ENCODE data around the gene PDZD8.

PDZD8 gene

GRCh38 chr10:117398029-117398428 is 22.8 kb upstream of the PDZD8 start:
- no peak for FAIRE-seq

GRCh38 chr10:117391436-117392205 is 16.4 kb upstream of the PDZD8 start:
- FAIRE-seq = no peak

DNA sequence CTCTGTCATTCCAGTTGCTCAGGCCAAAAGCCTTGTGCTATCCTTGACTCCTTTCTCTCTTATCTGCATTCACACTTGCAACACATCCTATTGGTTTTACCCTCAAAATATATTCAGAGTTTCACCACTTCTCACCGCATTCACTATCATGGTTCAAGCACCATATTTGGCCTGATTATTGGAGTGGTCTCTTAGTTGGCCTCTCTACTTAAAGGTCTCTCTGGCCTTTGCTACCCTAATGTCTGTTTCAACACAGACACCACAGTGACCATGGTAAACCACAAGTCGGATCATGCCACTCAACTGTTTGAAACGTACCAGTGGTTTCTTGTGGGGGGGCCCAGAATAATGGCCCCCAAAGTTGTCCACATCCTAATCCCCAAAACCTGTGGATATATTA is 15.2 kb upstream of the PDZD8 start:
- FAIRE-seq = no peak

- no peak for FAIRE-seq
Measured at GRCh38 chr10:117386805-117387204, 11.6 kb upstream of the PDZD8 start.

GRCh38 chr10:117382861-117383260 is 7.6 kb upstream of the PDZD8 start:
- FAIRE-seq = no peak

DNA sequence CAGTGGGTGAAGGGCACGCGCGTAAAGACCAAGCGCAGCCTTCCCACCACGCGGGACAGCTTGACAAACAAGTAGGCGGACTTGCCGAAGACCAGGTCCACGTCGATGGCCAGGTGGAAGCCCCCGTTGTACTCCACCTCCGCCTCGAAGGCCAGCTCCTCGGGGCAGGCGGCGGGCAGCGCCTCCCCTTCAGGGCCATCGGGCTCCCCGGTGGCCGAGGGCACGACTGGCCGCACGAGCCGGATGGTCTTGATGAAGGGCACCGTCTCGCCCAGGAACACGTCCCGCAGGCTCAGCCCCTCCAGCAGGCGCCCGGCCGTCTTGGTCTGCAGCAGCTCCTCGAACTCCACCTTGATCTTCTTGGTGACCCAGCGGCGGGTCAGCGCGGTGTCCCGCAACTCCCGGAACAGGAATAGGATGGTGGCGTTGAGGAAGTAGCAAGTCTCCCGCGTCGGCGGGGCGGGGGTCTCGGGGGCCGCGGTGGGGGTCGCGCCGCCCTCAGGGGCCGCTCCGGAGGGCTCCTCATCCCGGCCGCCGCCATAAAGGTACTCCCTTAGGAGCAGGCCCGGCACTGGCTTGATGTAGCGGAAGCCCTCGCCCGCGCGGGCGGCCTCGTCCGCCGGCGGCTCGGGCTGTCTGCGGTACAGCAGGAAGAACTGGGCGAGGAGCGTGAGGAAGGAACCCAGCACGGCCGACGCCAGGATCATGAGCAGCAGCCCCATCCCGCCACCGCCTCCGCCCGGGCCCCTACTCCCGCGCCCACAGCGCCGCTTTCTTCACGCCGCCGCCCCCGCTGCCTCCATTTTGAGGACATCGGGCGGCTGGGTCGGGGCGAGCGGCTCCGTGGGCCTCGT is 507 bp downstream of the PDZD8 start:
- no peak for FAIRE-seq

DNA sequence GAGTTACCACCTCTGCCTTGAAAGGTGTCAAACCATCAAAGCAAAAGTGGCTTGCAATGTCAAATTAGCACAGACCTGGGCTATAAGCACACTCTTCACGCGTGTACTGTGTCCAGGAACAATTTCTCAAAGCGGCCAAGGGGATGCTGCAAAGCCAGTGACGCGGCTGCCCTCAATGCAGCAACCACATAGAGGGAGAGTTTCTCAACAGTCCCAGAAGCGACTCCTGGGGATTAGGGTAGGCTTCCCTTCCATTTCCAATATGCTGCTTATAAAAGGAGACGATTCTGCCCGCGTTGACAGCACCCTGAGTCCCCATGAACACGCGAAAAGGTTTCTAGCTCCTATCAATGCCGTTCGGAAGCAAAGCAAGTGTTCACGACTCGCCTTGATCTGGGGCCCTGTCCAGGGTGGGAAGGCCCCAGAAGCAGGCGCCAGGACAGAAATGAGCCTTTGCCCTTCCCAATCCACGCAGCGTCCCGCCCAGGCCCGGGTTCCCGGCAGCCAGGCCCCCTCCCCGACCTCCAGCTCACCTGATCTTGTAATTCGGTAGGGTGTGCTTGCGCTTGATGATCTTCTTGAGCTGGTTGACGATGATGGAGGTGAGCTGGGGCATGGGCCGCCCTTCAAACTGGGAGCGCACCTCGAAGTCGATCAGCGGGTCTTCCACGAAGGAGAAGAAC is 1.3 kb downstream of the PDZD8 start:
- no peak for FAIRE-seq

GRCh38 chr10:117370205-117370604 is 5.0 kb downstream of the PDZD8 start:
- FAIRE-seq = no peak

DNA sequence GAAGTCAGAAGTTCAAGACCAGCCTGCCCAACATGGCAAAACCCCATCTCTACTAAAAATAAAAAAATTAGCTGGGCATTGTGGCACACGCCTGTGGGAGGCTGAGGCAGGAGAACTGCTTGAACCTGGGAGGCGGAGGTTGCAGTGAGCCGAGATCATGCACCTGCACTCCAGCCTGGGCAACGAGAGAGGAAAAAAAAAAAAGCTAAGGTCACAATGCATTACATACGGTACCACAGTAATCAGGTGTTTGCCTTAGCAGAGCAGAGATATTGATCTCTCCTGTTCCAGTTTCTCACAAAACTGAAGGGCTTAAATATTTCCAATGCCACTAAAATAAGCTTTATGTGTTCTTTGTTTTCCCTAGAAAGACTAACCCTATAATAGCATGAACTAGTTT is 7.5 kb downstream of the PDZD8 start:
- no peak for FAIRE-seq

DNA sequence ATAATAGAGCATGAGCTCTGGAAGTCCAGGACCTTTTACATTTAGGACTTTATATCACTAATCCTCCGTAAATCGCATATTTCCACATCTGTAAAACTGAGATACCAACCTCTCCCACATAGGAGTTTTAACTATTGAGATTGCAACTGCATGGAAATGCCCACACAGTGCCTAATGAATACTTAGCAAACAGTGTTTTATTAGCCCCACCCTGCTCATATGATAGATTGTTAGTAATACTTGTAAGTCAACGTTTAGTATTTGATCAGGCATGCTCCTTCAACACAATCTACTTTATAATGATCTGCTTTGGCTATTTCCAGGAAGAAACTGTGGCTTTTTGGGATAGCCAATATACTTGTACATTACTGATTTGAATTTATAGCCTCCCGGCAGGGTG is 8.5 kb downstream of the PDZD8 start:
- FAIRE-seq = no peak

GRCh38 chr10:117365612-117366011 is 9.6 kb downstream of the PDZD8 start:
- peak; percentile 79 for FAIRE-seq

GRCh38 chr10:117364110-117364960 is 10.9 kb downstream of the PDZD8 start:
- no peak for FAIRE-seq

DNA sequence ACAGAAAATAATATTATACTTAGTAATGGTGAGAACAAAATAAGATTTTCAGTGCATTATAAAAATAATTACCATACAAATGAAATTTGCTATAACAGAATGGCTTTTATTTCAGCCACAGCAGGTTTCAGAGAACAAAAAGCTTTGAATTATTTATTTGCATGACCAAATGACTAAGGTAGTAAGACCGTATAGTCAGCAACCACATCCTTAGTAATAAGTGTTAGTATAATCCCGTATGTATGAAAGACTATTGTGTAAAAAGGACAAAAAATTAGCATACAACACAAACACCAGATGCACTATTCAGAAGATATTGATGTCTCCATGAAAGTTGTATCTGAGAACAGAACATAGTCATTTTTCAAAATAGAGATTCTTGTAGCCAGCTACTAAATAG is 12.2 kb downstream of the PDZD8 start:
- FAIRE-seq = no peak

DNA sequence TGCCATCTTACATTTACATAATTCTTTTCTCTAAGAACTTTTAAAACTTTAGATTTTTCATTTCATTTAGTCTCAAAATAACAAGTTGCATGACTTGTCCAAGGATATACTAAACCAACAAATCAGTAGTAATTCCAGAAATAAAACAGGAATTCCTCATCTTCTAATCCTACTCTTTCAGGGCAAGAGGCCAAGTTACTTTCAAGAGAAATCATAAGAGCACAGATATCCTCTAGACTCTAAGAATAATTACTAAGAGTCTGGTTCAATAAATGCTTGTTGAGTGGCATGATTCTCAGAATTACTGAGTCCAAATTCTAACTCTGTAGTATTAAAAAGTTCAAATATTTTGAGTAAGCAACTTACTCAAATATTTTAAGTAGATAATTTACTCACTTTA is 12.9 kb downstream of the PDZD8 start:
- no peak for FAIRE-seq

DNA sequence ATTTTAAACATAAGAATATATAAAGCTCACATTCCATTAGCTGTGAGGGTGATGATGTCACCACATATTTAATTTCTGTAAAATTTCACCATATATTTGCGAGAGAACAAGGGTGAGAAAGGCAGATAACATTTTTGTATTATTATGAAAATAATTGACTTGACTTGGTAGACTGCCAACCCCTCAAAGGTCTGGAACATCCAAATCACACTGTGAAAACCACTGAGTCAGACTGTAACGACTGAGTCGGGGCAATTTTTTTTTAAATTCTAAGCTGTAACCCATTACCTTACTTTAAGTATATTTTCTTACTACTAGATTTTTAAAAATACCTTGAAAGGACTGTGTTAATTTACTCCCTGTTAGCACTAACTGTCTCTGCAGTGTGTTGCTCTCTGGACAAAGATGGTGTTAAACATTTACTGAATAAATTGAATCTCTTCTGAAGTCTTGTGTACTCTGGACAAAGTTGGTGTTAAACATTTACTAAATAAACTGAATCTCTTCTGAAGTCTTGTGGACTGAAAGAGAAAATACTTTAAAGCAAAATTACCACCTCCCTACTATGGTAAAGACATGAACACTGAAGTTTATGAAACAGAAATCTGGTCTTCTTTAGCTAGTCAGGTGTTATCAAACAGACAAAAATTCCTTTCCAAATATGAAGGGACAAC is 14.1 kb downstream of the PDZD8 start:
- FAIRE-seq = no peak

GRCh38 chr10:117360016-117360415 is 15.2 kb downstream of the PDZD8 start:
- FAIRE-seq = no peak

DNA sequence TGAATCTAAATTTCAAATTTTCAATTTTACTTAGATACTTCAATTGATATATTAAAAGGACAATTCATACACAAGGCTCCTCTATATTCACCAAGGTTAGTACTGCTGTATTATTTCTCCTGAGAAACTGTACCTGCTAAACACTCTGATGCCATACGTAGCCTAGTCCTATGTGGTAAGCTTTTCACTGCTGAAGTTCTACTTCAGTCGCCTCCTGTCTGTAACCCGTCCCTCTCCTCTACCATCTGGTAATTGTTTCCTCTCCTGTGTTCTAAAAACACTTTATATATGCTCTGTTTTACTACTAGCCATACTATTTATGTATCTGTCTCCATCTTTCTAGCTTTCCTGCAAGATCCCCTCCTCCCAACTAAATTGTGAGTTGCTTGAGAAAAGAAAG is 20.2 kb downstream of the PDZD8 start:
- no peak for FAIRE-seq

DNA sequence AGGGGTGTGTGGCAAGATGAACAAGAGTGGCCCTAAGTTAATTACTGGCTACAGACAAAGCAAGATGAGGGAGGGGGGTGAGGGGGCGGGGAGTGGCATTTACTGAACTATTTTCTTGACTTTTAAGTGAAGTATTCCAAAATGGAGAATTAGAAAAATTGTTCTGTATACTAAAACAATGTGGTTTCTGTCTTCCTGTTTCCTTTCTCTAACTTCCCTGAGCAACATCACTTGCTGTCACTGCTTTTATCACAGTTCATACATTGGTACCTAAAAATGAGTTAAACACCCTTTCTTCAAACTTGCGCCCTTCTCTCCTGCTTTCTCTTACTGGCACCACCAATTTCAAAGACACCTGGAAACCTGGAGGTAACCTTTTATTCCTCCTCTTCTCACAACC is 21.6 kb downstream of the PDZD8 start:
- FAIRE-seq = no peak

DNA sequence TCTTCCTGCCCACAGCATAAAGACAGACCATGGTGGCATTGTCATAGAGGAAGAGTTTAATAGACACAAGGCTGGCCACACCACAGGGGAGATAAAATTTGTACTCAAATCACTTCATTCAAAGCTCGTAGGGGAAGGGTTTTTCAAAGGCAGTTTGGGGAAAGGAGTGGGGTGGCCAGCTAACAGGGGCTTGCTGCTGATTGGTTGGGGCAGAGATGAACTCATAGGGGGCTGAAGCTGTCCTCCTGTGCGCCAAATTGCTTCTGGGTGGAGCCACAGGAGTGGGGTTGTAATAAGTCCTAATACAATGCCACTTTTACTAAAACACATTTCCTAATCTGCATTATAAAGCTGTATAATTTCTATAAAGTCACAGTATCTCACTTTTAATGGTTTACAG is 22.5 kb downstream of the PDZD8 start:
- FAIRE-seq = no peak

- no peak for FAIRE-seq
Measured at GRCh38 chr10:117351996-117352395, 23.2 kb downstream of the PDZD8 start.

DNA sequence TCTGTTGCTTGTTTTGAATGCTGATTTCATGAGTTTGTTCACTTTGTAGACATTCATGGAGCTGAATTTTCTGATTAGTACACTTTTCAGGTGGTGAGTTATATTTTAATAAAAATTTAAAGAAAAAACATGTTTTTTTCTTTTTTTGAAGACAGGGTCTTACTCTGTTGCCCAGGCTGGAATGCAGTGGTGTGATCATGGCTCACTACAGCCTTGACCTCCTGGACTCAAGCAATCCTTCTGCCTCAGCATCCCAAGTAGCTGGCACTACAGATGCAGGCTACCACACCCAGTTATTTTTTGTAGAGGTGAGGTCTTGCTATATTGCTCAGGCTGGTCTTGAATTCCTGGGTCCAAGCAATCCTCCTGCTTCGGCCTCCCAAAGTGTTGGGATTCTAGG is 23.7 kb downstream of the PDZD8 start:
- no peak for FAIRE-seq

DNA sequence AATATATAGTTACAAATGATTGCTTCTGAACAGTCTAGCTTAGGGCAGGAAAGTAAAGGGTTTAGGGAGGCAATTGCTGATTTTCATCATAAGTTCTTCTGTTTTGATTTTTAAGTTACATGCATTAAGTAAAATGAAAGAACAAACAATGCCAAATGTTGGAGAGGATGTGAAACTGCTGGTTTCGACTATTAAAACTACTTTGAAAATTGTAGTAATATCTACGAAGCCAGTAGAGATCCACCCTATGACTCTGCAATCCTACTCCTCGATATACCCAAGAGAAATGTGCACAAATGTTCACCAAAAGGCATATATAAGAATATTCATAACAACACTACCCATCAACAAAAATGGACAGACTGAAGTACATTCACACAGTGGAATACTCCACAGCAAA is 24.3 kb downstream of the PDZD8 start:
- no peak for FAIRE-seq

Data from endometrium (tissue), 2 donors.